ENCODE data around the gene ABHD5. TPM values are rescaled to one million over a fixed set of nuclear protein-coding genes. Genes with fewer than 3 reads are reported as not detected.

ABHD5 gene
- total and polyA plus RNA-seq, 2 of the 8 experiments (the other 6 are each of a cell fraction or from before 2014, with no cell fraction given) = 10.5 to 16.4 TPM

DNA sequence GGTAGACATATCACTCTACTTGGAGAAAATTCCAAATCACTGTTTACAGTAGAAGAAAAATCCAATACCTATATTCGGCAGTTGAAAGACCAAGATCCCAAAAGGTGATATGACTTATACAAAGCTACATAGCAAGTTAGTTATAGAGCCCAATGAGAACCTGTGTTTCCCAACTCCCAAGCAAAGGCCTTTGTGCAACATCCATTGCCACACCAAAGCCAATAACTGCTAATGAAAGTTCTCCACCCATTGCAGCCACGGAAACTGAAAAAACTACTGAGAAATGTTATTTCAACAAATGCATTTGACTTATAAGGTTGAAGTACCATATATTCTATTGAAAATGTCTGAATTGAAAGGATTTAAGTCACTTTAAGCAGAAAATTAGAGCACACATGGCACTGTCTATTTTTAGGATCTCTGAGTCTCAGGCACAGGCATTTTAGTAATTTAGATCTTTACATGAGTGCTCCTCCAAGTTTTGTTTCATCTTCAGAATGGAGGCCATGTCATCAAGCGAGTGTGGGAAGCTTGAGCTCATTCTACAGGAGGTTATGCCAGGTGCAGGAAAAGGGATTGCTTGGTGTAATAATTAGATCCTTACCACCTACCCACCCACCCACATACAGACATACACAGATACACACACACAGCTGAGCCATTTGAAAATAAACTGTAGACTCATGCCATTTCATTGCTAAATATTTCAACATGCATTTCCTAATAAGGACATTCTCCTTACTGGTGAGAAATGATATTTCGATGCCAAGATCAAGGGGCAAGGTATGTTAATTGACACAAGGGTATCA lies 49.2 kb upstream of the ABHD5 start (continued):
- no peak for TF ChIP-seq HDAC2 (IDR thresholded peaks at IDR 0.05; ENCODE audit: borderline replicate concordance in 1 of 2, low read depth in 2 of 2, low read length in 2 of 2)
- TF ChIP-seq EZH2 (IDR thresholded peaks at IDR 0.05; ENCODE audit: low read depth, low read length, severe bottlenecking) = no peak
- TF ChIP-seq POLR2A (IDR thresholded peaks at IDR 0.05; ENCODE audit: control extremely low read depth in 1 of 2, low read depth in 2 of 2, low read length in 2 of 2) = no peak
- TF ChIP-seq GTF2F1 (IDR thresholded peaks at IDR 0.05; ENCODE audit: borderline replicate concordance, low read depth, low read length) = no peak
- no peak for TF ChIP-seq PHF8 (conservative IDR thresholded peaks at IDR 0.05; ENCODE audit: low read depth, low read length)
- TF ChIP-seq BACH1 (IDR thresholded peaks at IDR 0.05; ENCODE audit: low read length) = no peak
